ENCODE results near the gene PACS1.

PACS1 gene

GRCh38 chr11:66143264-66143566 lies 73.1 kb downstream of the PACS1 start:
- no peak for DNase-seq (ENCODE audit: low spot score)

- DNase-seq (ENCODE audit: low spot score) = no peak
These were observed 74.1 kb downstream of the PACS1 start for GRCh38 chr11:66143996-66144678.

- no peak for DNase-seq (ENCODE audit: low spot score)
These were observed 76.0 kb downstream of the PACS1 start for GRCh38 chr11:66146074-66146473.

GRCh38 chr11:66146940-66147339 lies 76.9 kb downstream of the PACS1 start:
- DNase-seq (ENCODE audit: low spot score) = no peak

GRCh38 chr11:66150140-66150539 lies 80.1 kb downstream of the PACS1 start:
- DNase-seq (ENCODE audit: low spot score) = no peak

- DNase-seq (ENCODE audit: low spot score) = no peak
These were observed 80.7 kb downstream of the PACS1 start for GRCh38 chr11:66150725-66151124.

GRCh38 chr11:66151273-66151672 lies 81.2 kb downstream of the PACS1 start:
- DNase-seq (ENCODE audit: low spot score) = no peak

GRCh38 chr11:66154109-66154508 lies 84.0 kb downstream of the PACS1 start:
- DNase-seq (ENCODE audit: low spot score) = no peak

GRCh38 chr11:66155387-66156073 lies 85.5 kb downstream of the PACS1 start:
- no peak for DNase-seq (ENCODE audit: low spot score)

- DNase-seq (ENCODE audit: low spot score) = no peak
These were observed 87.3 kb downstream of the PACS1 start for GRCh38 chr11:66157182-66157864.

GRCh38 chr11:66158156-66158555 lies 88.1 kb downstream of the PACS1 start:
- no peak for DNase-seq (ENCODE audit: low spot score)

GRCh38 chr11:66159324-66159984 lies 89.4 kb downstream of the PACS1 start:
- DNase-seq (ENCODE audit: low spot score) = no peak

- DNase-seq (ENCODE audit: low spot score) = no peak
These were observed 90.6 kb downstream of the PACS1 start for GRCh38 chr11:66160709-66161108.

- no peak for DNase-seq (ENCODE audit: low spot score)
These were observed 98.2 kb downstream of the PACS1 start for GRCh38 chr11:66168289-66168688.

GRCh38 chr11:66172146-66172545 lies 102.1 kb downstream of the PACS1 start:
- no peak for DNase-seq (ENCODE audit: low spot score)

- DNase-seq (ENCODE audit: low spot score) = no peak
These were observed 106.6 kb downstream of the PACS1 start for GRCh38 chr11:66176650-66177049.

GRCh38 chr11:66178183-66178582 lies 108.1 kb downstream of the PACS1 start:
- no peak for DNase-seq (ENCODE audit: low spot score)

- no peak for DNase-seq (ENCODE audit: low spot score)
These were observed 108.8 kb downstream of the PACS1 start for GRCh38 chr11:66178871-66179270.

GRCh38 chr11:66181632-66182315 lies 111.7 kb downstream of the PACS1 start:
- DNase-seq (ENCODE audit: low spot score) = no peak

GRCh38 chr11:66183494-66184048 lies 113.5 kb downstream of the PACS1 start:
- no peak for DNase-seq (ENCODE audit: low spot score)

- no peak for DNase-seq (ENCODE audit: low spot score)
These were observed 114.7 kb downstream of the PACS1 start for GRCh38 chr11:66184728-66185127.

- no peak for DNase-seq (ENCODE audit: low spot score)
These were observed 116.4 kb downstream of the PACS1 start for GRCh38 chr11:66186470-66186869.

Data from putamen (tissue), 1 donor.